Cortex of kidney (tissue), 1 donor: ENCODE data around the gene TMEM18.

Source experiments
- DNase-seq: peaks from one replicate; lab custom pipeline; 2025; lab: John Stamatoyannopoulos, UW

Gene TMEM18

GRCh38 chr2:633371-633770 is 43.8 kb downstream of the TMEM18 start:
- no peak for DNase-seq

GRCh38 chr2:632471-632870 is 44.7 kb downstream of the TMEM18 start:
- DNase-seq: no peak

- no peak for DNase-seq
These were observed 45.5 kb downstream of the TMEM18 start for GRCh38 chr2:631741-632140.

- DNase-seq: no peak
These were observed 46.5 kb downstream of the TMEM18 start for GRCh38 chr2:630451-631320.

- DNase-seq: no peak
These were observed 47.2 kb downstream of the TMEM18 start for GRCh38 chr2:629961-630360.

- DNase-seq: no peak
These were observed 48.6 kb downstream of the TMEM18 start for GRCh38 chr2:628651-629050.

GRCh38 chr2:627926-628560 is 49.2 kb downstream of the TMEM18 start:
- no peak for DNase-seq

- no peak for DNase-seq
These were observed 49.9 kb downstream of the TMEM18 start for GRCh38 chr2:627340-627709.

GRCh38 chr2:626491-627339 is 50.5 kb downstream of the TMEM18 start:
- no peak for DNase-seq

GRCh38 chr2:625415-626333 is 51.5 kb downstream of the TMEM18 start:
- DNase-seq: no peak

GRCh38 chr2:624551-625347 is 52.5 kb downstream of the TMEM18 start:
- no peak for DNase-seq

GRCh38 chr2:624096-624495 is 53.1 kb downstream of the TMEM18 start:
- DNase-seq: no peak

- no peak for DNase-seq
These were observed 53.9 kb downstream of the TMEM18 start for GRCh38 chr2:623130-623922.

GRCh38 chr2:622357-622756 is 54.8 kb downstream of the TMEM18 start:
- DNase-seq: no peak

GRCh38 chr2:621303-622099 is 55.7 kb downstream of the TMEM18 start:
- no peak for DNase-seq

GRCh38 chr2:620471-621302 is 56.5 kb downstream of the TMEM18 start:
- DNase-seq: no peak

- DNase-seq: no peak
These were observed 57.2 kb downstream of the TMEM18 start for GRCh38 chr2:620004-620403.

GRCh38 chr2:618422-618990 is 58.7 kb downstream of the TMEM18 start:
- DNase-seq: no peak
